Pons (tissue), 1 donor: ENCODE results near the gene TMEM204.

ENCODE experiments used
- DNase-seq: peaks from one replicate; pipeline ENCODE4 v3.0.0-alpha.2; 2016; ENCODE audit warnings: low spot score

The TMEM204 gene

GRCh38 chr16:1520461-1520860, 13.0 kb upstream of the TMEM204 start:
- no peak for DNase-seq

GRCh38 chr16:1523581-1524245, 9.8 kb upstream of the TMEM204 start:
- no peak for DNase-seq

- no peak for DNase-seq
Measured at GRCh38 chr16:1524366-1524765, 9.1 kb upstream of the TMEM204 start.

GRCh38 chr16:1525871-1526607, 7.4 kb upstream of the TMEM204 start:
- DNase-seq: no peak

GRCh38 chr16:1526608-1527555, 6.6 kb upstream of the TMEM204 start:
- no peak for DNase-seq

- DNase-seq: no peak
Measured at GRCh38 chr16:1527836-1528811, 5.3 kb upstream of the TMEM204 start.

- DNase-seq: no peak
Measured at GRCh38 chr16:1528921-1529537, 4.4 kb upstream of the TMEM204 start.

GRCh38 chr16:1530349-1530882, 3.0 kb upstream of the TMEM204 start:
- no peak for DNase-seq

- DNase-seq: no peak
Measured at GRCh38 chr16:1530883-1531637, 2.4 kb upstream of the TMEM204 start.

- no peak for DNase-seq
Measured at GRCh38 chr16:1531638-1531910, 1.9 kb upstream of the TMEM204 start.

- no peak for DNase-seq
Measured at GRCh38 chr16:1532081-1532760, 1.2 kb upstream of the TMEM204 start.

- DNase-seq: no peak
Measured at GRCh38 chr16:1532771-1533170, 695 bp upstream of the TMEM204 start.

- DNase-seq: no peak
Measured at GRCh38 chr16:1534021-1535020, 855 bp downstream of the TMEM204 start.

GRCh38 chr16:1535391-1536291, 2.2 kb downstream of the TMEM204 start:
- no peak for DNase-seq

- no peak for DNase-seq
Measured at GRCh38 chr16:1536601-1537000, 3.1 kb downstream of the TMEM204 start.

GRCh38 chr16:1537138-1537577, 3.7 kb downstream of the TMEM204 start:
- no peak for DNase-seq

- no peak for DNase-seq
Measured at GRCh38 chr16:1537763-1538289, 4.4 kb downstream of the TMEM204 start.
